ENCODE results near the gene MOCS3. TPM values are rescaled to one million over a fixed set of nuclear protein-coding genes. Genes with fewer than 3 reads are reported as not detected.

The MOCS3 gene
- total RNA-seq, 1 donor from 2014 or later, result 3.4 TPM

- Histone ChIP-seq H3K27ac (no peak overlapping the region), H3K4me1 (no peaks in the 10 kb centered on the region), H3K36me3 (no peaks in the 10 kb centered on the region), H3K4me3 (no peak overlapping the region), H3K27me3 (peaks cover 6% of the 10 kb centered on the region), H3K9me3 (no peaks in the 10 kb centered on the region)
- no peak for ATAC-seq
- no peak for TF ChIP-seq CTCF (IDR thresholded peaks at IDR 0.05)
- intact Hi-C loops (cut with DNase I), result no loop called here
- no peak for DNase-seq
These were observed 38.6 kb downstream of the MOCS3 start for GRCh38 chr20:50996901-50997865.

GRCh38 chr20:50999355-50999754 lies 40.7 kb downstream of the MOCS3 start:
- no peak for ATAC-seq
- Histone ChIP-seq H3K27ac (no peak overlapping the region), H3K4me1 (no peaks in the 10 kb centered on the region), H3K9me3 (no peaks in the 10 kb centered on the region), H3K27me3 (peaks cover 6% of the 10 kb centered on the region), H3K4me3 (no peak overlapping the region), H3K36me3 (no peaks in the 10 kb centered on the region)
- intact Hi-C loops (cut with DNase I), result no loop called here
- no peak for DNase-seq
- no peak for TF ChIP-seq CTCF (IDR thresholded peaks at IDR 0.05)

- H3K27me3 ChIP-seq, result peaks cover 6% of the 10 kb centered on the region
- H3K4me1 ChIP-seq, result no peaks in the 10 kb centered on the region
- ATAC-seq, result no peak
- H3K4me3 ChIP-seq, result no peak overlapping the region
- no peak for DNase-seq
- no peak for TF ChIP-seq CTCF (IDR thresholded peaks at IDR 0.05)
- no peak overlapping the region for H3K27ac ChIP-seq
- intact Hi-C loops (cut with DNase I), result no loop called here
- no peaks in the 10 kb centered on the region for H3K9me3 ChIP-seq
- H3K36me3 ChIP-seq, result no peaks in the 10 kb centered on the region
These were observed 43.0 kb downstream of the MOCS3 start for GRCh38 chr20:51001430-51002265.

GRCh38 chr20:51002633-51003032 lies 44.0 kb downstream of the MOCS3 start:
- Histone ChIP-seq H3K4me3 (no peak overlapping the region), H3K9me3 (no peaks in the 10 kb centered on the region), H3K36me3 (no peaks in the 10 kb centered on the region), H3K4me1 (no peaks in the 10 kb centered on the region), H3K27ac (no peak overlapping the region), H3K27me3 (peaks cover 6% of the 10 kb centered on the region)
- DNase-seq (no peak), ATAC-seq (no peak)
- intact Hi-C loops (cut with DNase I), result no loop called here
- TF ChIP-seq CTCF (IDR thresholded peaks at IDR 0.05), result no peak

GRCh38 chr20:51003753-51004152 lies 45.1 kb downstream of the MOCS3 start:
- no peak for ATAC-seq
- Histone ChIP-seq H3K9me3 (no peaks in the 10 kb centered on the region), H3K4me1 (no peaks in the 10 kb centered on the region), H3K27ac (no peak overlapping the region), H3K4me3 (no peak overlapping the region), H3K36me3 (no peaks in the 10 kb centered on the region), H3K27me3 (no peaks in the 10 kb centered on the region)
- no peak for TF ChIP-seq CTCF (IDR thresholded peaks at IDR 0.05)
- intact Hi-C loops (cut with DNase I), result no loop called here
- DNase-seq, result no peak
